WTC11 (cell line): Measurements from ENCODE around the gene MACO1. TPM values are rescaled to one million over a fixed set of nuclear protein-coding genes. Genes with fewer than 3 reads are reported as not detected.

Experiments
- ATAC-seq: fragments of 200-7000 bp; cut with Tn5 transposase; 2 replicates; pipeline ENCODE4 v1.10.0; 2021; ENCODE audit warnings: mild to moderate bottlenecking, moderate library complexity
- CTCF ChIA-PET: fragments of 300-600 bp; sonication (Branson Sonifier 250); formaldehyde crosslinking; loops from one replicate; lab custom pipeline; 2021; ENCODE audit warnings: antibody characterized with exemption; lab: Charles Lee
- POLR2A ChIA-PET: fragments of 350-600 bp; sonication (Branson Sonifier 250); formaldehyde crosslinking; loops from one replicate; lab custom pipeline; 2021; ENCODE audit warnings: antibody characterized with exemption; lab: Charles Lee
- DNase-seq: peaks from one replicate; pipeline ENCODE4 v3.0.0; 2021; ENCODE audit warnings: low spot score
- H3K27ac Mint-ChIP-seq: 2 replicates; pipeline ENCODE4 v1.8.0; 2021; ENCODE audit warnings: mixed read lengths
- H3K27me3 Mint-ChIP-seq: 2 replicates; pipeline ENCODE4 v1.8.0; 2021; ENCODE audit warnings: low read depth, mild to moderate bottlenecking, moderate library complexity, mixed read lengths
- H3K36me3 Mint-ChIP-seq: 2 replicates; pipeline ENCODE4 v1.8.0; 2021; ENCODE audit warnings: mixed read lengths
- H3K4me1 Mint-ChIP-seq: 2 replicates; pipeline ENCODE4 v1.8.0; 2022; ENCODE audit warnings: mixed read lengths
- H3K4me3 Mint-ChIP-seq: 2 replicates; pipeline ENCODE4 v1.8.0; 2021; ENCODE audit warnings: mild to moderate bottlenecking, moderate library complexity, mixed read lengths
- H3K9me3 Mint-ChIP-seq: 2 replicates; pipeline ENCODE4 v1.8.0; 2021; ENCODE audit warnings: mixed read lengths
- CBFB ChIP-seq: sonication (generic); formaldehyde crosslinking; IDR thresholded peaks from 2 replicates; pipeline ENCODE4 v1.8.1; 2022; ENCODE audit warnings: mild to moderate bottlenecking, low read depth, missing genetic modification reagents
- ELF4 ChIP-seq: sonication (generic); formaldehyde crosslinking; IDR thresholded peaks from 2 replicates; pipeline ENCODE4 v1.8.1; 2022; ENCODE audit warnings: low read depth, mild to moderate bottlenecking, moderate library complexity, missing genetic modification reagents
- EMX1 ChIP-seq: fragments of 250-450 bp; sonication (Bioruptor Pico); IDR thresholded peaks from 2 replicates; pipeline ENCODE4 v1.8.0; 2021; ENCODE audit warnings: mild to moderate bottlenecking
- FOXP1 ChIP-seq: sonication (generic); formaldehyde crosslinking; IDR thresholded peaks from 2 replicates; pipeline ENCODE4 v1.8.0; 2022; ENCODE audit warnings: missing genetic modification reagents, mild to moderate bottlenecking, moderate library complexity, borderline replicate concordance
- IRF2 ChIP-seq: sonication (generic); formaldehyde crosslinking; IDR thresholded peaks from 2 replicates; pipeline ENCODE4 v1.8.0; 2022; ENCODE audit warnings: low read depth, missing genetic modification reagents, borderline replicate concordance
- MXD4 ChIP-seq: fragments of 250-450 bp; sonication (Bioruptor Pico); IDR thresholded peaks from 2 replicates; pipeline ENCODE4 v1.8.0; 2021; ENCODE audit warnings: mild to moderate bottlenecking, moderate library complexity, borderline replicate concordance
- MYBL2 ChIP-seq: sonication (generic); formaldehyde crosslinking; IDR thresholded peaks from 2 replicates; pipeline ENCODE4 v1.8.1; 2023; ENCODE audit warnings: mild to moderate bottlenecking, moderate library complexity, missing genetic modification reagents
- ZNF121 ChIP-seq: sonication (generic); formaldehyde crosslinking; IDR thresholded peaks from 2 replicates; pipeline ENCODE4 v1.8.0; 2023; ENCODE audit warnings: missing genetic modification reagents
- total RNA-seq: library from RNA; stranded (reverse); gene quantifications from 3 replicates; pipeline ENCODE4 v1.2.3, GENCODE V29; 2021
- TF ChIP-seq, protein P1 (sequence below): sonication (generic); formaldehyde crosslinking; IDR thresholded peaks from 2 replicates; pipeline ENCODE4 v1.8.0; 2022; ENCODE audit warnings: mild to moderate bottlenecking, missing genetic modification reagents
- TF ChIP-seq, protein P2 (sequence below): sonication (generic); formaldehyde crosslinking; IDR thresholded peaks from 2 replicates; pipeline ENCODE4 v1.8.1; 2022; ENCODE audit warnings: low read depth, missing genetic modification reagents, borderline replicate concordance
- TF ChIP-seq, protein P3 (sequence below): sonication (generic); formaldehyde crosslinking; IDR thresholded peaks from 2 replicates; pipeline ENCODE4 v1.8.1; 2023; ENCODE audit warnings: mild to moderate bottlenecking, moderate library complexity, missing genetic modification reagents
- TF ChIP-seq, protein P4 (sequence below): sonication (generic); formaldehyde crosslinking; IDR thresholded peaks from 2 replicates; pipeline ENCODE4 v1.8.1; 2022; ENCODE audit warnings: missing genetic modification reagents, borderline replicate concordance
- TF ChIP-seq, protein P5 (sequence below): sonication (generic); formaldehyde crosslinking; IDR thresholded peaks from 2 replicates; pipeline ENCODE4 v1.8.0; 2023; ENCODE audit warnings: mild to moderate bottlenecking, missing genetic modification reagents
- TF ChIP-seq, protein P6 (sequence below): fragments of 250-450 bp; sonication (Bioruptor Pico); IDR thresholded peaks from 2 replicates; pipeline ENCODE4 v1.8.0; 2021; ENCODE audit warnings: mild to moderate bottlenecking
- TF ChIP-seq, protein P7 (sequence below): sonication (generic); formaldehyde crosslinking; IDR thresholded peaks from 2 replicates; pipeline ENCODE4 v1.8.1; 2023; ENCODE audit warnings: mild to moderate bottlenecking, missing genetic modification reagents, moderate library complexity

MACO1 gene
- total RNA-seq, 1 experiment from 2014 or later: 9.5 TPM

DNA sequence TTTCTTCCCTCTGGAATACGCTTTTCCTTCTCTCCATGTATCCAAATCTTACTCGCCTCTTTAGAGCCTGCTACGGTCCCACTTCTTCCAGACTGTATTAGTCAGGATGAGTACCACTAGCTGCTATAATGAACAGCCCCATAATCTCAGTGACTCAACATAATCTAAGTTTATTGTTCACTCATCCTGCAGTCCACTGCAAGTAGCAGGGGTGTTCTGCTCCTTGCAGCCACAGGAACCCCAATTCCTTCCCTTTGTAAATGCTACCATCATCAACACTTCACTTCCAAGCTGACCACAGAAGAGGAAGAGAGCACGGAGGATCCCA is 94.6 kb downstream of the MACO1 start (continued):
- TF ChIP-seq, protein P1, sequence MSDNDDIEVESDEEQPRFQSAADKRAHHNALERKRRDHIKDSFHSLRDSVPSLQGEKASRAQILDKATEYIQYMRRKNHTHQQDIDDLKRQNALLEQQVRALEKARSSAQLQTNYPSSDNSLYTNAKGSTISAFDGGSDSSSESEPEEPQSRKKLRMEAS (CRISPR knock-in tag): no peak
- TF ChIP-seq, protein P2, sequence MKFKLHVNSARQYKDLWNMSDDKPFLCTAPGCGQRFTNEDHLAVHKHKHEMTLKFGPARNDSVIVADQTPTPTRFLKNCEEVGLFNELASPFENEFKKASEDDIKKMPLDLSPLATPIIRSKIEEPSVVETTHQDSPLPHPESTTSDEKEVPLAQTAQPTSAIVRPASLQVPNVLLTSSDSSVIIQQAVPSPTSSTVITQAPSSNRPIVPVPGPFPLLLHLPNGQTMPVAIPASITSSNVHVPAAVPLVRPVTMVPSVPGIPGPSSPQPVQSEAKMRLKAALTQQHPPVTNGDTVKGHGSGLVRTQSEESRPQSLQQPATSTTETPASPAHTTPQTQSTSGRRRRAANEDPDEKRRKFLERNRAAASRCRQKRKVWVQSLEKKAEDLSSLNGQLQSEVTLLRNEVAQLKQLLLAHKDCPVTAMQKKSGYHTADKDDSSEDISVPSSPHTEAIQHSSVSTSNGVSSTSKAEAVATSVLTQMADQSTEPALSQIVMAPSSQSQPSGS (CRISPR knock-in tag): no peak
- TF ChIP-seq MXD4 (CRISPR knock-in tag): no peak

DNA sequence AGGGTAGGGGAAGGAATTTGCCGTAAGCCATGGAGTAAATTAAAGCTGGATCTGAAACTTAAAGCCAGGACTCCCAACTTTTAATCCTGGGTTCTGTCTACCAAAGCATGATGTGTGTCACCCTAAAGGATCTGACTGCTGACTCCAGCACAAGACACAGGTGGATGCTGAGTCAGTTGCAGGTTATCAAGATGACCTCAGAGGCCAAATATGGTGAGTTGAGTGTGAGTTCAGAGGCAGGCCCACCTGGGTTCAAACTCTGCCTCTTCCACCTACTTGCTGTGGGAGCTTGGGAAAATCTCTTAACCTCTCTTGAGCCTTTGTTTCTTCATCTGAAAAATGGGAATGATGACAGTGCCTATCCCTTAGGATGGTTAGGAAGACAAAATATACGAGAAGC is 96.1 kb downstream of the MACO1 start:
- Mint-ChIP-seq H3K9me3 (peaks cover 12% of the 10 kb centered on the region), H3K27ac (no peak overlapping the region), H3K36me3 (no peaks in the 10 kb centered on the region), H3K4me3 (no peak overlapping the region), H3K4me1 (0 out of 2 replicates have a peak, but pooled peaks cover 3% of the 10 kb centered on the region), H3K27me3 (no peaks in the 10 kb centered on the region)
- no peak for ATAC-seq
- ChIA-PET CTCF (interaction anchor here (0.7 to 2.1 kb wide), 3 partner anchors 23 to 46 kb away, joined by 3 to 7 read pairs (median 4); no protein-coding TSS in a partner anchor), POLR2A (no interaction called here)
- DNase-seq: no peak
- TF ChIP-seq, protein P2 (CRISPR knock-in tag): no peak
- TF ChIP-seq, protein P3, sequence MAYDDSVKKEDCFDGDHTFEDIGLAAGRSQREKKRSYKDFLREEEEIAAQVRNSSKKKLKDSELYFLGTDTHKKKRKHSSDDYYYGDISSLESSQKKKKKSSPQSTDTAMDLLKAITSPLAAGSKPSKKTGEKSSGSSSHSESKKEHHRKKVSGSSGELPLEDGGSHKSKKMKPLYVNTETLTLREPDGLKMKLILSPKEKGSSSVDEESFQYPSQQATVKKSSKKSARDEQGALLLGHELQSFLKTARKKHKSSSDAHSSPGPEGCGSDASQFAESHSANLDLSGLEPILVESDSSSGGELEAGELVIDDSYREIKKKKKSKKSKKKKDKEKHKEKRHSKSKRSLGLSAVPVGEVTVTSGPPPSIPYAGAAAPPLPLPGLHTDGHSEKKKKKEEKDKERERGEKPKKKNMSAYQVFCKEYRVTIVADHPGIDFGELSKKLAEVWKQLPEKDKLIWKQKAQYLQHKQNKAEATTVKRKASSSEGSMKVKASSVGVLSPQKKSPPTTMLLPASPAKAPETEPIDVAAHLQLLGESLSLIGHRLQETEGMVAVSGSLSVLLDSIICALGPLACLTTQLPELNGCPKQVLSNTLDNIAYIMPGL (CRISPR knock-in tag): no peak
- TF ChIP-seq CBFB (CRISPR knock-in tag): no peak
- no peak for TF ChIP-seq IRF2 (CRISPR knock-in tag)
- no peak for TF ChIP-seq MYBL2
- TF ChIP-seq, protein P4, sequence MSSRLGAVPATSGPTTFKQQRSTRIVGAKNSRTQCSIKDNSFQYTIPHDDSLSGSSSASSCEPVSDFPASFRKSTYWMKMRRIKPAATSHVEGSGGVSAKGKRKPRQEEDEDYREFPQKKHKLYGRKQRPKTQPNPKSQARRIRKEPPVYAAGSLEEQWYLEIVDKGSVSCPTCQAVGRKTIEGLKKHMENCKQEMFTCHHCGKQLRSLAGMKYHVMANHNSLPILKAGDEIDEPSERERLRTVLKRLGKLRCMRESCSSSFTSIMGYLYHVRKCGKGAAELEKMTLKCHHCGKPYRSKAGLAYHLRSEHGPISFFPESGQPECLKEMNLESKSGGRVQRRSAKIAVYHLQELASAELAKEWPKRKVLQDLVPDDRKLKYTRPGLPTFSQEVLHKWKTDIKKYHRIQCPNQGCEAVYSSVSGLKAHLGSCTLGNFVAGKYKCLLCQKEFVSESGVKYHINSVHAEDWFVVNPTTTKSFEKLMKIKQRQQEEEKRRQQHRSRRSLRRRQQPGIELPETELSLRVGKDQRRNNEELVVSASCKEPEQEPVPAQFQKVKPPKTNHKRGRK: no peak
- TF ChIP-seq, protein P1 (CRISPR knock-in tag): no peak
- TF ChIP-seq, protein P5, sequence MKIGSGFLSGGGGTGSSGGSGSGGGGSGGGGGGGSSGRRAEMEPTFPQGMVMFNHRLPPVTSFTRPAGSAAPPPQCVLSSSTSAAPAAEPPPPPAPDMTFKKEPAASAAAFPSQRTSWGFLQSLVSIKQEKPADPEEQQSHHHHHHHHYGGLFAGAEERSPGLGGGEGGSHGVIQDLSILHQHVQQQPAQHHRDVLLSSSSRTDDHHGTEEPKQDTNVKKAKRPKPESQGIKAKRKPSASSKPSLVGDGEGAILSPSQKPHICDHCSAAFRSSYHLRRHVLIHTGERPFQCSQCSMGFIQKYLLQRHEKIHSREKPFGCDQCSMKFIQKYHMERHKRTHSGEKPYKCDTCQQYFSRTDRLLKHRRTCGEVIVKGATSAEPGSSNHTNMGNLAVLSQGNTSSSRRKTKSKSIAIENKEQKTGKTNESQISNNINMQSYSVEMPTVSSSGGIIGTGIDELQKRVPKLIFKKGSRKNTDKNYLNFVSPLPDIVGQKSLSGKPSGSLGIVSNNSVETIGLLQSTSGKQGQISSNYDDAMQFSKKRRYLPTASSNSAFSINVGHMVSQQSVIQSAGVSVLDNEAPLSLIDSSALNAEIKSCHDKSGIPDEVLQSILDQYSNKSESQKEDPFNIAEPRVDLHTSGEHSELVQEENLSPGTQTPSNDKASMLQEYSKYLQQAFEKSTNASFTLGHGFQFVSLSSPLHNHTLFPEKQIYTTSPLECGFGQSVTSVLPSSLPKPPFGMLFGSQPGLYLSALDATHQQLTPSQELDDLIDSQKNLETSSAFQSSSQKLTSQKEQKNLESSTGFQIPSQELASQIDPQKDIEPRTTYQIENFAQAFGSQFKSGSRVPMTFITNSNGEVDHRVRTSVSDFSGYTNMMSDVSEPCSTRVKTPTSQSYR (CRISPR knock-in tag): no peak
- TF ChIP-seq, protein P6, sequence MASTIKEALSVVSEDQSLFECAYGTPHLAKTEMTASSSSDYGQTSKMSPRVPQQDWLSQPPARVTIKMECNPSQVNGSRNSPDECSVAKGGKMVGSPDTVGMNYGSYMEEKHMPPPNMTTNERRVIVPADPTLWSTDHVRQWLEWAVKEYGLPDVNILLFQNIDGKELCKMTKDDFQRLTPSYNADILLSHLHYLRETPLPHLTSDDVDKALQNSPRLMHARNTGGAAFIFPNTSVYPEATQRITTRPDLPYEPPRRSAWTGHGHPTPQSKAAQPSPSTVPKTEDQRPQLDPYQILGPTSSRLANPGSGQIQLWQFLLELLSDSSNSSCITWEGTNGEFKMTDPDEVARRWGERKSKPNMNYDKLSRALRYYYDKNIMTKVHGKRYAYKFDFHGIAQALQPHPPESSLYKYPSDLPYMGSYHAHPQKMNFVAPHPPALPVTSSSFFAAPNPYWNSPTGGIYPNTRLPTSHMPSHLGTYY: no peak
- TF ChIP-seq, protein P7, sequence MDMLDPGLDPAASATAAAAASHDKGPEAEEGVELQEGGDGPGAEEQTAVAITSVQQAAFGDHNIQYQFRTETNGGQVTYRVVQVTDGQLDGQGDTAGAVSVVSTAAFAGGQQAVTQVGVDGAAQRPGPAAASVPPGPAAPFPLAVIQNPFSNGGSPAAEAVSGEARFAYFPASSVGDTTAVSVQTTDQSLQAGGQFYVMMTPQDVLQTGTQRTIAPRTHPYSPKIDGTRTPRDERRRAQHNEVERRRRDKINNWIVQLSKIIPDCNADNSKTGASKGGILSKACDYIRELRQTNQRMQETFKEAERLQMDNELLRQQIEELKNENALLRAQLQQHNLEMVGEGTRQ (CRISPR knock-in tag): no peak
- TF ChIP-seq ZNF121 (CRISPR knock-in tag): no peak
- no peak for TF ChIP-seq EMX1 (CRISPR knock-in tag)
- TF ChIP-seq ELF4 (CRISPR knock-in tag): no peak
- TF ChIP-seq FOXP1: no peak
